Measurements from ENCODE around the gene TGM5. TPM values are rescaled to one million over a fixed set of nuclear protein-coding genes. Genes with fewer than 3 reads are reported as not detected.

The TGM5 gene
- total RNA-seq, 1 experiment from 2014 or later = not detected

DNA sequence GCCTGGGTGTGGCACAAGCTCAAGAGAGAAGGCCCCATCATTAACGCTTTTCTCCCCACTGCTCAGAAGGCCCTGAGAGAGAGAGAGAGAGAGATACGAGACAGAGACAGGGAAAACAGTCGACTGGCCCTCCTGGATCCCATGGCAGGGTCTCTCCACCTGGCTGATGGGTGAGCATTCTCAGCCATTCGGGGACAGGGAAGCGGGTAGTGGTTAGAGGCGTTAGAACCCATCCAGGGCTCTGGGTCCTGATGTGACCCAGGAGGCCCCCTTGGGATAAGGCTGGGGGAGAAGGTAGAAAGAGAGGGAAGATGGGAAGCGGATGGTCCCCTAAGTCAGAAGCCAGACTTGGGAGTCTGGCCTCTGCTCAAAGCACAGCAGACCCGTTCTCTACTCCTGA, 7.9 kb downstream of the TGM5 start:
- Histone ChIP-seq H3K9ac (ENCODE audit: low read length) (no peak overlapping the region), H3K27ac (ENCODE audit: low read depth, low read length) (no peak overlapping the region), H2AFZ (ENCODE audit: low read depth, low read length, poor library complexity, severe bottlenecking) (no peak overlapping the region), H3K9me3 (ENCODE audit: control insufficient read depth in 1 of 2, insufficient read depth in 1 of 2, low read depth in 1 of 2, low read length in 2 of 2) (no peaks in the 10 kb centered on the region), H3K4me2 (ENCODE audit: low read length) (no peak overlapping the region), H3K79me2 (ENCODE audit: insufficient read depth, low read length) (no peaks in the 10 kb centered on the region), H4K20me1 (ENCODE audit: insufficient read depth) (no peaks in the 10 kb centered on the region), H3K27me3 (ENCODE audit: insufficient read depth, low read length) (peaks cover 10% of the 10 kb centered on the region; the same call in 1 of the 2 replicates), H3K36me3 (ENCODE audit: control insufficient read depth in 1 of 2, insufficient read depth in 2 of 2, low read length in 2 of 2) (no peaks in the 10 kb centered on the region), H3K9me2 (ENCODE audit: insufficient read depth) (no peaks in the 10 kb centered on the region), H3K4me3 (replicated peaks in 1 of 2; ENCODE audit: low read depth in 1 of 2, low read length in 2 of 2) (no peak overlapping the region), H3K4me1 (ENCODE audit: control insufficient read depth in 1 of 2, insufficient read depth in 2 of 2, low read length in 2 of 2) (no peaks in the 10 kb centered on the region; a peak in 1 of 4 replicates)
- POLR2A ChIA-PET = no interaction called here
- no peak for TF ChIP-seq POLR2A (IDR thresholded peaks at IDR 0.05; ENCODE audit: borderline replicate concordance, extremely low read depth, insufficient read depth, insufficient read length)
- intact Hi-C loops (cut with micrococcal nuclease) = no loop called here
- ATAC-seq = no peak
- RAD21 ChIA-PET (ENCODE audit: low non-redundant PET in 1 of 2, low total read pairs in 2 of 2, uncharacterized antibody in 2 of 2, unreplicated experiment in 2 of 2) = no interaction called here
- no peak for DNase-seq (ENCODE audit: low read depth, low spot score)
- no TSS peak for BruUV-seq (replicated peaks)
- CTCF ChIA-PET = no interaction called here

GRCh38 chr15:43256341-43256740, 10.4 kb downstream of the TGM5 start:
- Histone ChIP-seq H3K36me3 (ENCODE audit: control insufficient read depth in 1 of 2, insufficient read depth in 2 of 2, low read length in 2 of 2) (no peaks in the 10 kb centered on the region), H4K20me1 (ENCODE audit: insufficient read depth) (no peaks in the 10 kb centered on the region), H3K27me3 (ENCODE audit: insufficient read depth, low read length) (0 out of 2 replicates have a peak, but pooled peaks cover 2% of the 10 kb centered on the region), H3K9me2 (ENCODE audit: insufficient read depth) (no peaks in the 10 kb centered on the region), H3K4me2 (ENCODE audit: low read length) (no peak overlapping the region), H3K79me2 (ENCODE audit: insufficient read depth, low read length) (no peaks in the 10 kb centered on the region), H2AFZ (ENCODE audit: low read depth, low read length, poor library complexity, severe bottlenecking) (no peak overlapping the region), H3K9ac (ENCODE audit: low read length) (no peak overlapping the region), H3K4me3 (replicated peaks in 1 of 2; ENCODE audit: low read depth in 1 of 2, low read length in 2 of 2) (no peak overlapping the region), H3K9me3 (ENCODE audit: control insufficient read depth in 1 of 2, insufficient read depth in 1 of 2, low read depth in 1 of 2, low read length in 2 of 2) (no peaks in the 10 kb centered on the region), H3K27ac (ENCODE audit: low read depth, low read length) (no peak overlapping the region), H3K4me1 (ENCODE audit: control insufficient read depth in 1 of 2, insufficient read depth in 2 of 2, low read length in 2 of 2) (no peaks in the 10 kb centered on the region; a peak in 1 of 4 replicates)
- intact Hi-C loops (cut with micrococcal nuclease) = no loop called here
- CTCF ChIA-PET = interaction anchor here (1.5 kb wide), 1 partner anchor 52 kb away, joined by 3 read pairs; no protein-coding TSS in a partner anchor
- POLR2A ChIA-PET = no interaction called here
- DNase-seq (ENCODE audit: low read depth, low spot score) (no peak), ATAC-seq (no peak)
- RAD21 ChIA-PET (ENCODE audit: low non-redundant PET in 1 of 2, low total read pairs in 2 of 2, uncharacterized antibody in 2 of 2, unreplicated experiment in 2 of 2) = no interaction called here
- BruUV-seq (replicated peaks) = no TSS peak
- TF ChIP-seq POLR2AphosphoS5 (IDR thresholded peaks at IDR 0.05; ENCODE audit: low read depth, low read length) = no peak
- TF ChIP-seq CBX3 (IDR thresholded peaks at IDR 0.05; ENCODE audit: low read depth) = no peak
- no peak for TF ChIP-seq POLR2A (IDR thresholded peaks at IDR 0.05; ENCODE audit: borderline replicate concordance, extremely low read depth, insufficient read depth, insufficient read length)
- no peak for TF ChIP-seq SIN3A (IDR thresholded peaks at IDR 0.05; ENCODE audit: low read depth)
- no peak for TF ChIP-seq ZBTB33 (IDR thresholded peaks at IDR 0.05; ENCODE audit: extremely low read depth, insufficient replicate concordance, low read length)
- TF ChIP-seq TCF7L2 (IDR thresholded peaks at IDR 0.05; ENCODE audit: borderline replicate concordance, extremely low read depth, insufficient read depth, insufficient read length) = no peak
- TF ChIP-seq RAD21 (IDR thresholded peaks at IDR 0.05; ENCODE audit: low read depth) = no peak
- TF ChIP-seq JUND (IDR thresholded peaks at IDR 0.05) = no peak
- TF ChIP-seq CEBPB (IDR thresholded peaks at IDR 0.05; ENCODE audit: low read depth) = no peak
- TF ChIP-seq EZH2phosphoT487 (IDR thresholded peaks at IDR 0.05; ENCODE audit: borderline replicate concordance) = no peak
- TF ChIP-seq, protein P1, sequence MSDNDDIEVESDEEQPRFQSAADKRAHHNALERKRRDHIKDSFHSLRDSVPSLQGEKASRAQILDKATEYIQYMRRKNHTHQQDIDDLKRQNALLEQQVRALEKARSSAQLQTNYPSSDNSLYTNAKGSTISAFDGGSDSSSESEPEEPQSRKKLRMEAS (IDR thresholded peaks at IDR 0.05) = no peak
- no peak for TF ChIP-seq YY1 (IDR thresholded peaks at IDR 0.05; ENCODE audit: extremely low read depth, insufficient replicate concordance, low read depth, low read length)
- no peak for TF ChIP-seq FOSL1 (IDR thresholded peaks at IDR 0.05; ENCODE audit: low read depth)
- TF ChIP-seq, protein P2, sequence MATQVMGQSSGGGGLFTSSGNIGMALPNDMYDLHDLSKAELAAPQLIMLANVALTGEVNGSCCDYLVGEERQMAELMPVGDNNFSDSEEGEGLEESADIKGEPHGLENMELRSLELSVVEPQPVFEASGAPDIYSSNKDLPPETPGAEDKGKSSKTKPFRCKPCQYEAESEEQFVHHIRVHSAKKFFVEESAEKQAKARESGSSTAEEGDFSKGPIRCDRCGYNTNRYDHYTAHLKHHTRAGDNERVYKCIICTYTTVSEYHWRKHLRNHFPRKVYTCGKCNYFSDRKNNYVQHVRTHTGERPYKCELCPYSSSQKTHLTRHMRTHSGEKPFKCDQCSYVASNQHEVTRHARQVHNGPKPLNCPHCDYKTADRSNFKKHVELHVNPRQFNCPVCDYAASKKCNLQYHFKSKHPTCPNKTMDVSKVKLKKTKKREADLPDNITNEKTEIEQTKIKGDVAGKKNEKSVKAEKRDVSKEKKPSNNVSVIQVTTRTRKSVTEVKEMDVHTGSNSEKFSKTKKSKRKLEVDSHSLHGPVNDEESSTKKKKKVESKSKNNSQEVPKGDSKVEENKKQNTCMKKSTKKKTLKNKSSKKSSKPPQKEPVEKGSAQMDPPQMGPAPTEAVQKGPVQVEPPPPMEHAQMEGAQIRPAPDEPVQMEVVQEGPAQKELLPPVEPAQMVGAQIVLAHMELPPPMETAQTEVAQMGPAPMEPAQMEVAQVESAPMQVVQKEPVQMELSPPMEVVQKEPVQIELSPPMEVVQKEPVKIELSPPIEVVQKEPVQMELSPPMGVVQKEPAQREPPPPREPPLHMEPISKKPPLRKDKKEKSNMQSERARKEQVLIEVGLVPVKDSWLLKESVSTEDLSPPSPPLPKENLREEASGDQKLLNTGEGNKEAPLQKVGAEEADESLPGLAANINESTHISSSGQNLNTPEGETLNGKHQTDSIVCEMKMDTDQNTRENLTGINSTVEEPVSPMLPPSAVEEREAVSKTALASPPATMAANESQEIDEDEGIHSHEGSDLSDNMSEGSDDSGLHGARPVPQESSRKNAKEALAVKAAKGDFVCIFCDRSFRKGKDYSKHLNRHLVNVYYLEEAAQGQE (IDR thresholded peaks at IDR 0.05; ENCODE audit: low read depth) = no peak
